ENCODE results near the gene GGT6. TPM values are rescaled to one million over a fixed set of nuclear protein-coding genes. Genes with fewer than 3 reads are reported as not detected.

The GGT6 gene
- total RNA-seq, 4 donors from 2014 or later: not detected

GRCh38 chr17:4543557-4544026, 16.8 kb downstream of the GGT6 start:
- Histone ChIP-seq H3K36me3 (peaks cover 5 to 100% (median 44%) of the 10 kb centered on the region in 3 donors), H3K27me3 (no peaks in the 10 kb centered on the region), H3K4me1 (peaks cover 0 to 11% (median 0%) of the 10 kb centered on the region in 4 donors), H3K27ac (no peak overlapping the region), H3K9me3 (no peaks in the 10 kb centered on the region), H3K4me3 (no peak overlapping the region)
- TF ChIP-seq EP300 (IDR thresholded peaks at IDR 0.05) (no peak), POLR2A (IDR thresholded peaks at IDR 0.05) (no peak)
- TF ChIP-seq, protein P1, sequence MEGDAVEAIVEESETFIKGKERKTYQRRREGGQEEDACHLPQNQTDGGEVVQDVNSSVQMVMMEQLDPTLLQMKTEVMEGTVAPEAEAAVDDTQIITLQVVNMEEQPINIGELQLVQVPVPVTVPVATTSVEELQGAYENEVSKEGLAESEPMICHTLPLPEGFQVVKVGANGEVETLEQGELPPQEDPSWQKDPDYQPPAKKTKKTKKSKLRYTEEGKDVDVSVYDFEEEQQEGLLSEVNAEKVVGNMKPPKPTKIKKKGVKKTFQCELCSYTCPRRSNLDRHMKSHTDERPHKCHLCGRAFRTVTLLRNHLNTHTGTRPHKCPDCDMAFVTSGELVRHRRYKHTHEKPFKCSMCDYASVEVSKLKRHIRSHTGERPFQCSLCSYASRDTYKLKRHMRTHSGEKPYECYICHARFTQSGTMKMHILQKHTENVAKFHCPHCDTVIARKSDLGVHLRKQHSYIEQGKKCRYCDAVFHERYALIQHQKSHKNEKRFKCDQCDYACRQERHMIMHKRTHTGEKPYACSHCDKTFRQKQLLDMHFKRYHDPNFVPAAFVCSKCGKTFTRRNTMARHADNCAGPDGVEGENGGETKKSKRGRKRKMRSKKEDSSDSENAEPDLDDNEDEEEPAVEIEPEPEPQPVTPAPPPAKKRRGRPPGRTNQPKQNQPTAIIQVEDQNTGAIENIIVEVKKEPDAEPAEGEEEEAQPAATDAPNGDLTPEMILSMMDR (IDR thresholded peaks at IDR 0.05): no peak
- 70% methylated on average over 16 to 19 of the region's 19 CpGs for WGBS, 2 donors
- no peak for DNase-seq (ENCODE audit: low spot score in 2 of 2)

DNA sequence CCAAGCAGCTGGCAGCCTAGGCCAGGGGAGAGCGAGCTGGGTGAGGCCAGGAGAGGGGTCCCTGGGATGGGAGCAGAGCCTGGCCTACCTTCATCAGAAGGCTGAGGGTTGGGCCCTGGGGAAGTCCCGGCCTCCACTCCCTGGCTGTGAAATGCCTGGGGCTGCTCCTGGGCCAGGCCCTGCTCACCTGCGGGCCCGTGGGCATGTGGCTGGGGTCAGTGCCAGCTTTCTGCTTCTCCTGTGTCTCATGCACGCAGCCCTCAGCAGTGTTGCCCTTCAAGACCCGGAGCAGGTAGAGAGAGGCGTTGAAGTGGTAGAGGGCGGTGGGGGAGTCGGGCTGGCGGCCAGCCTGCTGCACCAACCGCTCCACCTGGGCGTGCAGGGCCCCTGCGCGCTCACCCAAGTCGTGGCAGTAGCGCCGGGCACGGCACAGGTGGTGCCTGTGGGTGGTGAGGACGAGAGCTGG, 17.6 kb downstream of the GGT6 start:
- WGBS, 2 donors: 93% methylated on average over 19 of the region's 19 CpGs
- H3K9me3 ChIP-seq: no peaks in the 10 kb centered on the region
- no peaks in the 10 kb centered on the region for H3K27me3 ChIP-seq
- DNase-seq (ENCODE audit: low spot score in 2 of 2): no peak
- H3K36me3 ChIP-seq: peaks cover 5 to 100% (median 36%) of the 10 kb centered on the region in 3 donors
- H3K4me1 ChIP-seq: peaks cover 0 to 20% (median 2%) of the 10 kb centered on the region in 4 donors
- no peak overlapping the region for H3K4me3 ChIP-seq
- TF ChIP-seq, protein P1 (IDR thresholded peaks at IDR 0.05): no peak
- TF ChIP-seq EP300 (IDR thresholded peaks at IDR 0.05) (no peak), POLR2A (IDR thresholded peaks at IDR 0.05) (no peak)
- H3K27ac ChIP-seq: no peak overlapping the region

DNA sequence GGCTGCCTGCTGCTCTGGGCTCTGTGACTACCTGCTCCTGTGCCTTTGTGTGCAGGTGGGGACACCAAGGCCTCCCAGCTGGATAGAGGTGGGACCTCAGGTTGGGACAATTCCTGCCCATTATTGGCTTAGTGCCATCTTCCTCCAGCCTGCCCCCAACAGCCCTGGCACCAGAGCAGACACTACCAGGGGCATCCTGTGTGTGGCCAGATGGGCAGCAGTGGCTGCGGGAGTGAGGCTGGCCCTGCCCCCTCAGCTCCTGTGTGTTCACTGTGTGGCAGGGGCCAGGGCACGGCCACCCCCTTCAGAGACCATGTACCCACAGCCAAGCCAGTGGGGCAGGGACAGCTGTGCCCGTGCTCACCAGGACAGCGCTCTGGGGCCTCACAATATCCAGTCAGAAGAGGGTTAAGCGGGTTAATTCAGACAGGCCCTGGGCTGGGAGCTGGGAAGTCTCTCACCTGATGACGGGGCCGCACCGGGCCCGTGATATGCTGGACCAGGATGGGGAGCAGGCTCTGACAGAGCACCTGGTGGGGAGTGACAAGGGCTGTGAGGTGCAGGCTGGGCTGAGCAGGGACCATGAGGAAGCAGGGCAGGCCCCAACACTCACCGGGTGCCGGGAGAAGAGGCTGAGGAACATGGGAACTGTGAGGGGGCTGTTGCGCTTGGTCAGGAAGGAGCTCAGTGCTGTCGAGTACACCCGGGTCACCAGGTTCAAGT, 18.2 kb downstream of the GGT6 start:
- 90 to 93% methylated on average over 13 to 14 of the region's 14 CpGs for WGBS, 2 donors
- H3K36me3 ChIP-seq: peaks cover 5 to 99% (median 35%) of the 10 kb centered on the region in 3 donors
- no peaks in the 10 kb centered on the region for H3K27me3 ChIP-seq
- H3K4me1 ChIP-seq: peaks cover 0 to 26% (median 8%) of the 10 kb centered on the region in 4 donors
- TF ChIP-seq POLR2A (IDR thresholded peaks at IDR 0.05): no peak
- no peaks in the 10 kb centered on the region for H3K9me3 ChIP-seq
- no peak for DNase-seq (ENCODE audit: low spot score in 2 of 2)
- peak overlapping the region in 1 of 4 donors; percentile 29 for H3K27ac ChIP-seq
- no peak overlapping the region for H3K4me3 ChIP-seq

DNA sequence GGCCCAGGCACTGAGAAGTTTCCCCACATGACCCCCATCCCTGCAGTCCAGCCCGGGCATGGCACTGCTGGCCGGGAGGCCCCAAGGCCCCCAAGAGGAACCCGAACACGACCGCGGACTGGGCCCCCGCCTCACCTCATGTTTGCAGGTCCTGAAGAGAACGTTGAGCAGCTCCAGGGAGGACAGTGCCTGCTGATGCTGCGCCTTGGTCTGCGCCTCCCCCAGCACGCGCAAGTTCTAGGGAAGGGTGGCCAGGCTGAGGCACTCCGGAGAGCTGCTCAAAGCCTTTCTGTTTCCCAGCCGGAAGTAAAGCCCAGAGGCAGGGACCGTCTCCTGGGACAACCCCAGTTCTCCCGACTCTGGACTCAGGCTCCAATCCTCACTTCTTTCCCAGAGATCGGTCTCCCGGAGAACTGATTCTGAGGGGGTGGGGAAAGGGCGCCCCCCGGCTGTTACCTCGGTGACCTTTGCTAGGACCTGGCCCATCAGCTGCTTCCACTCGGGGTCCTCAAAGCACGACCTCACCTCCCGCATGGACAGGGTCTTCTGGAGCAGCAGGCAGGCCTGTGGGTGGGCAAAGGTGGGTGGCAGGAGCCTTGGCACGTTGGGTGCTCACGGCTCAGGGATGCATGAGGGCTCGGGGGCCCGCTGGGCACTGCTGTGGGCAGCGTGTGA, 18.9 kb downstream of the GGT6 start:
- Histone ChIP-seq H3K36me3 (peaks cover 5 to 92% (median 35%) of the 10 kb centered on the region in 3 donors), H3K4me3 (peak overlapping the region in 1 of 4 donors; percentile 7), H3K27ac (peak overlapping the region in 1 of 4 donors; percentile 29), H3K27me3 (no peaks in the 10 kb centered on the region), H3K4me1 (peaks cover 0 to 33% (median 15%) of the 10 kb centered on the region in 4 donors), H3K9me3 (no peaks in the 10 kb centered on the region)
- no peak for TF ChIP-seq EP300 (IDR thresholded peaks at IDR 0.05)
- TF ChIP-seq POLR2A (IDR thresholded peaks at IDR 0.05): no peak
- TF ChIP-seq, protein P1 (IDR thresholded peaks at IDR 0.05): no peak
- DNase-seq (ENCODE audit: low spot score in 2 of 2): no peak
- 65 to 68% methylated on average over 20 to 25 of the region's 29 CpGs for WGBS, 2 donors

DNA sequence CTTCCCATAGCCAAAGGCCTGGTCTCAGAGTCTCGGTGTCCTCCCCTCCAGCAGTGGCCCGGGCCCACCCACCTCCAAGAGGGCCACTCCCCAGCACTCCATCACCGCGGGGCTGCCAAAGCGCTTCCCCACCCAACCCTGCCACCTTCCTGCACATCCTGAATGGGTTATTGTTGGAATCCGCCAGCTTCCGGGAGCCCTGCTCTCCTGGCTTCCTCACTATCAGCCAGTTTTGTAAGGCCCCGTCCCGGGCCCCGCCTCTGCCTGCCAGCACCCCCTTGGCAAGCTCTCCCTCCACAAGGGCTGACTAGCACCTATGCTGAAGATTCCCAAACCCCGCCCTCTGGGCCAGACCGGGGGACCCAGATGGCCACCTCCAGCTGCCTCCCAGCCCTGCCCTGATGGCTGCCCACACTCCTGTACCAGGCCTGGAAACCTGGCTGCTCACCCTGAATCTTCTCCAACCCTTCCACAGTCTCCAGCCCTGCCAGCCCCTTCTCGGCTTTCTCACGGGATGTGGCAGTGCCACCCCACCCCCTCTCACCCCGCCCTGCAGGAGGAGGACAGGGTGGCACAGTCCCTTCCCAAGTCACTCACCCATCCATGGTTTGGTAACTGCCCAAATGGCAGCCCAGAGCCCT, 19.6 kb downstream of the GGT6 start:
- H3K4me3 ChIP-seq: peak overlapping the region in 1 of 4 donors; percentile 7
- peak overlapping the region in 1 of 4 donors; percentile 41 for H3K27ac ChIP-seq

More for the DNA sequence above, 19.6 kb downstream of the GGT6 start:
- no peak for DNase-seq (ENCODE audit: low spot score in 2 of 2)
- peaks cover 5 to 86% (median 35%) of the 10 kb centered on the region in 3 donors for H3K36me3 ChIP-seq
- WGBS, 2 donors: 72 to 78% methylated on average over 15 of the region's 15 CpGs
- H3K27me3 ChIP-seq: no peaks in the 10 kb centered on the region
- no peaks in the 10 kb centered on the region for H3K9me3 ChIP-seq
- TF ChIP-seq POLR2A (IDR thresholded peaks at IDR 0.05): no peak
- TF ChIP-seq EP300 (IDR thresholded peaks at IDR 0.05): no peak
- TF ChIP-seq, protein P1 (IDR thresholded peaks at IDR 0.05): no peak
- peaks cover 0 to 39% (median 22%) of the 10 kb centered on the region in 4 donors for H3K4me1 ChIP-seq

Data from tibial nerve (tissue), 4 donors.